AG10803 (cell line): ENCODE measurements around the gene CCDC182.
A peak's percentile ranks its signal among the peaks of the same experiment; 100 is the strongest.

Experiments used
- DNase-seq: peaks from one replicate; pipeline ENCODE4 v3.0.0; 2010; ENCODE audit warnings: low read depth
- H3K4me3 ChIP-seq: 2 replicates; pipeline ENCODE4 v1.5.1; 2011; ENCODE audit warnings: mild to moderate bottlenecking, low read length, control low read depth
- TF ChIP-seq, protein P1 (sequence below): conservative IDR thresholded peaks from 2 replicates; pipeline ENCODE4 v1.5.1; 2011; ENCODE audit warnings: mild to moderate bottlenecking, low read length, control low read depth, inconsistent platforms

Gene CCDC182

DNA sequence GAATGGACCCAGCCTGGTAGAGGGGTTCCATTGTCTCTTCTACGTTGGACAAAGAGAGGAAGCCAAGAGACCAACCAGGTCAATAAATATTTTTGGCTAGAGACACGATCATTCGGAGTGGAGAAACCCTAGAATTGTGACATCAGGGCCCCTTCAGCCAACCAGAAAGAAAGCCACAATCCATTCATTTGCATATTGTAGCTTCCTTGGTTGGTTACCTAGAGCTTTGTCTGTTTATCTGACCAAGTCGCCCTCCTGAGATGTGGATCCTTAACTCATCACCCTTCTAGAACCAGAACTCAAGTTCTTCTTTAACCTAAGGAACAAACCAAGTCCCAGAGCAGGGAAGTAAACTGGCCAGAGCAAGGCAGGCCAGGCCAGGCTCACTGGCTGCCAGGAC is at the start of gene CCDC182:
TSS of gene CCDC182 (minus strand) at position 58 of the 400 bp plus-strand sequence. CDS start at position 31, 27 bp downstream.
- TF ChIP-seq, protein P1, sequence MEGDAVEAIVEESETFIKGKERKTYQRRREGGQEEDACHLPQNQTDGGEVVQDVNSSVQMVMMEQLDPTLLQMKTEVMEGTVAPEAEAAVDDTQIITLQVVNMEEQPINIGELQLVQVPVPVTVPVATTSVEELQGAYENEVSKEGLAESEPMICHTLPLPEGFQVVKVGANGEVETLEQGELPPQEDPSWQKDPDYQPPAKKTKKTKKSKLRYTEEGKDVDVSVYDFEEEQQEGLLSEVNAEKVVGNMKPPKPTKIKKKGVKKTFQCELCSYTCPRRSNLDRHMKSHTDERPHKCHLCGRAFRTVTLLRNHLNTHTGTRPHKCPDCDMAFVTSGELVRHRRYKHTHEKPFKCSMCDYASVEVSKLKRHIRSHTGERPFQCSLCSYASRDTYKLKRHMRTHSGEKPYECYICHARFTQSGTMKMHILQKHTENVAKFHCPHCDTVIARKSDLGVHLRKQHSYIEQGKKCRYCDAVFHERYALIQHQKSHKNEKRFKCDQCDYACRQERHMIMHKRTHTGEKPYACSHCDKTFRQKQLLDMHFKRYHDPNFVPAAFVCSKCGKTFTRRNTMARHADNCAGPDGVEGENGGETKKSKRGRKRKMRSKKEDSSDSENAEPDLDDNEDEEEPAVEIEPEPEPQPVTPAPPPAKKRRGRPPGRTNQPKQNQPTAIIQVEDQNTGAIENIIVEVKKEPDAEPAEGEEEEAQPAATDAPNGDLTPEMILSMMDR = no peak
- no peak within 1 kb of the TSS for H3K4me3 ChIP-seq
- DNase-seq = no peak

DNA sequence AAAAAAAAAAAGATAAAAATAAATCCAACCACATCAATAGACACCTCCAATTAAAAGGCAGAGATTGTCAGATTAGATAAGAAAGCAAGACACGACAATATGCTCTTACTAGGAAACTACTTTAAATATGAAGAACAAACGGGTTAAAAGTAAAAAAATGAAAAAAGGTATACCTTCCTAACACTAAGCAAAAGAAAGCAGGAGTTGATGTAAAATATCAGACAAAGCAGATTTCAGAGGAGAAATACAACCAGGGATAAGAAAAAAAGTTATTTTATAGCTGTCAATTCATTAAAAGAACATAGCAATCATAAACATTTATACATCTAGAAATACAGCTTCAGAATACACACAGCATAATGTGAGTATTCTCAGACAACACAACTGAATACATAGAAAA is 49.7 kb upstream of the CCDC182 start:
- no peak for DNase-seq
- TF ChIP-seq, protein P1 = no peak
- H3K4me3 ChIP-seq = no peak overlapping the region

DNA sequence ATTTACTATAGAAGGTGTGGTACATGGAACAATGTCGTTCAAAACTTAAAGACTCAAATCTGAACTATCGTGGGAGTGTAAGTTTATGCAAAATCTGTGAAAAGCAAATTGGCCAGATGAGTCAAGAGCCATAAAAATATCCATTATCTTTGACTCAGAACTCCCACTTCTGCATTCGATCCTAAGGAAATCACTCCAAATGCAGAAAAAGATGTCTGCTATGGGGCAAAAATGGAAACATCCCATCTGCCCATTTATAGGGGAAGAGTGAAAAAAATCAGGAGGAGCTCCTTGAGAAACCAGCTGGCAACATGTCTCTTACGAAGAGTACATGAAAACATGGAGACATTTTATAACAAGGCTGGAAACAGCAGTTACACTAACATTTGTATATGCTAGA is 43.6 kb upstream of the CCDC182 start:
- TF ChIP-seq, protein P1 = no peak
- no peak for DNase-seq
- H3K4me3 ChIP-seq = no peak overlapping the region

DNA sequence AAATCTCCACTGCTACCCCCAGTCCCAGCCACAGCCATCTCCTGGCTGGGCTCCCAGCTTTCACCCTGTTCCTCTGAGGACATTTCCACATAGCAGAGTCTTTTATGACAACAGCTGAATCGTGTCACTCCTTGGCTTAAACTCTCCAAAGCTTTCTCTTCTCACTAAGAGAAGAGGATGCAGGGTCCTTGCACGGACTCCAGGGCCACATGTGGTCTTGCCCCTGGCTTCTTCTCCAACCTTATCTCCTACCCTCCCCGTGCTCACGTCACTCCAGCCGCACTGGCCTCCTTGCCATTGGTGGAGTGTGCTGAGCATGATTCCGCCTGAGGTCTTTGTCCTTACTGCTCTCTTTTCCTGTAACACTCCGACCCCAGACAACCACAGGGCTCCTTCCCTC is 39.9 kb upstream of the CCDC182 start:
- TF ChIP-seq, protein P1 = no peak
- DNase-seq = no peak
- no peak overlapping the region for H3K4me3 ChIP-seq

DNA sequence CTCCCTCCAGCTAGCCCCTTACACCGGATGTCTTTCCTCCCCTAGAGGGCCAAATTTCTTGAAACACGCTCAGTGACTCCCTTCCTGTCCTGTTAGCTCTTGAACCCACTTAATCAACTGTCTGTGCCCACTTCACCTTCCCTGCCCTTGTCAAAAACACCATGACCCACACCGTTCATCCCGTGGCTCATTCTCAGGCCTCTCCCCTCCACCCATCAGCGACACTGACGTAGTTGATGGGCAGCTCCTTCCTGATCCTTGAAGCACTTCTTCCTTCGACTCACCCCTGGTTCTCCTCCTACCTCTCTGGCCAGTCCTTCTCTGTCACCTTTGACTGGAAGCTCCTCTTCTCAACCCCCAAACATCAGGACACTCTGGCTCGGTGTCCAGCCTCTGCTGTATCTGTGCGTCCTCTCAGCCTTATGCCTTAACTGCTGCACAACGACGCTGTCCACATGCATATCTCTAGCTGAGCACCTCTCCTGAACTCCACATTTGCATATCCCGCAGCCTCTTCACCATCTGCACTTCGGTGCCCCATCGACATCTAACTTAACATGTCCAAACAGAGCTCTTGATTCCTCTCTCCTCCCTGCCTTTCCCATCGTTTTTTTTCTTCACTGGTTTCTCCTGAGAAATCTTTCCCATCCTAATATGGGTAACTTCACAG is 39.3 kb upstream of the CCDC182 start:
- H3K4me3 ChIP-seq = no peak overlapping the region
- DNase-seq = no peak
- TF ChIP-seq, protein P1 = no peak

DNA sequence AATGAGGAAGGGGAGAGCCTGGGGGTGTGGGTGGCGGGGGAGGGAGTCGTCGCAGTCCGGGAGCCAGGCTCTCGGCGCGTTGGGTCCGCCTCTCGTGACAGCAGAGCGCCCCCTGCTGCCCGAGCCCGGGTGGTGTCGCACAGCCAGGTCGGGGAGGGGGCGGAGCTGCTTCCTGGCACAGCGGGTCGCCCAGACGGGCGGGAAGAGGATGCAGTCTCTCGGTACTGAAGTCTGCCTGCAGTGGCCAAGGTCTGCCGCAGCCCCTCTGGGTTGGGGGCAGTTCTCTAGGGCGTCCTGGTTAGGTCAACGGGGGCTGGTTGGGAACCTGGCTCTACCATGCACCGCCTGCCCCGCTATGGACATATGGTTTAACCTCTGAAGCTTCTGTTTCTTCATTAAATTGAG is 38.2 kb upstream of the CCDC182 start:
- TF ChIP-seq, protein P1 = peak; percentile 48
- peak; percentile 4 for DNase-seq
- H3K4me3 ChIP-seq = no peak overlapping the region

DNA sequence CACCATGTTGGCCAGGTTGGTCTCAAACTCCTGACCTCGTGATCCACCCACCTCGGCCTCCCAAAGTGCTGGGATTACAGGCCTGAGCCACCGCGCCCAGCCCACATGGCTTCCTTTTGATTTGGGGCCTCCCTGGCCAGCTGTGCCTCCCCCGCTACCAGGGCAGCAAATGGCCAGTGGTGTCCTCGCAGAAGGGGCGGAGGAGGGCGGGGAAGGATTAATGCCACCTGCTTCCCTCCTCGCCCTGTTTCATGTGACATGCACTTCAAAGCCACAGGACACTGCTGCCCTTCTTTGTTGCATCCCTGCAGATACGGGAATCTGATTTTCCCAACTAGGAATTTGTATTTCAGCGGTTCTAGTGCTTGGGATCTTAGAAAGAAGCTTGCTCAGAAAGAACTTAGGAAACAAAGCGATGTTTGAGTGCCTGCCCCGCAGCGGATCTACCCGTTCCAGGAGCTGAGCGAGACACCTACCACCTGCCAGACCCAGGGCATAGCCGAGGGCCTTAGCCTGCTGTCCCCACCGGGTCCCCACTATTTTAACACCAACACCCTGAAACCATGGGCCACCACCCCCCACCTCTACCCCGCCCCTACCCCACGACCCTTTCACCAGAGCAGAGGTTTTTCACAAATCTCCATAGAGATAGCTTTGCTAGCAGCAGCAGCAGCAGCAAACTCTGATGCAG is 37.7 kb upstream of the CCDC182 start:
- H3K4me3 ChIP-seq = no peak overlapping the region
- DNase-seq = no peak
- TF ChIP-seq, protein P1 = no peak
